ENCODE results near the gene TM4SF4. TPM values are rescaled to one million over a fixed set of nuclear protein-coding genes. Genes with fewer than 3 reads are reported as not detected.

The TM4SF4 gene
- total and polyA plus RNA-seq, 2 of the 8 experiments (the other 6 are each of a cell fraction or from before 2014, with no cell fraction given), result not detected

- no peak overlapping the region for H3K56ac ChIP-seq (replicated peaks; ENCODE audit: insufficient read length, low read depth, low read length)
- no peaks in the 10 kb centered on the region for H3K79me1 ChIP-seq (ENCODE audit: low read depth, low read length)
- no peaks in the 10 kb centered on the region for H3K9me3 ChIP-seq (ENCODE audit: insufficient read depth in 2 of 2, low read depth in 1 of 2, low read length in 1 of 2)
- H3K9ac ChIP-seq (replicated peaks in 1 of 4; ENCODE audit: extremely low read depth in 1 of 4, low read depth in 3 of 4, low read length in 3 of 4), result no peak overlapping the region
- H2BK15ac ChIP-seq (ENCODE audit: low read length), result no peak overlapping the region
- H3K14ac ChIP-seq (ENCODE audit: insufficient read length), result no peak overlapping the region
- H3K36me3 ChIP-seq (ENCODE audit: control insufficient read depth in 2 of 4, insufficient read depth in 4 of 4, low read length in 3 of 4), result no peaks in the 10 kb centered on the region; a peak in 1 of 8 replicates
- POLR2A ChIA-PET (ENCODE audit: partially characterized antibody), result no interaction called here
- H3K4ac ChIP-seq (replicated peaks; ENCODE audit: insufficient read length, low read depth, low read length), result no peak overlapping the region
- whole genome bisulfite sequencing, 2 experiments (ENCODE audit: extremely low coverage in 1 of 2, insufficient coverage in 1 of 2, insufficient read length in 1 of 2, insufficient replicate concordance in 2 of 2, low coverage in 1 of 2, low lambda C conversion rate in 2 of 2, missing lambda C conversion rate in 1 of 2), result 83% methylated on average over 14 of the region's 14 CpGs; no CpG with 5 or more reads in 1 of the 2 experiments
- H3K23ac ChIP-seq (ENCODE audit: insufficient read length), result no peak overlapping the region
- no peaks in the 10 kb centered on the region for H3K23me2 ChIP-seq (ENCODE audit: low read depth, low read length)
- no peak for FAIRE-seq
- H3K4me3 ChIP-seq (ENCODE audit: extremely low read depth in 1 of 4, insufficient read depth in 2 of 4, low read depth in 3 of 4, low read length in 4 of 4), result no peak overlapping the region
- H3K4me2 ChIP-seq (ENCODE audit: insufficient read depth in 1 of 2, low read depth in 2 of 2, low read length in 2 of 2), result 0 out of 4 replicates have a peak overlapping the region, but pooled peaks of 1 of the 2 experiments have one; percentile 10
- H4K91ac ChIP-seq (replicated peaks; ENCODE audit: insufficient read length, low read length), result no peak overlapping the region
- H3K4me1 ChIP-seq (replicated peaks in 1 of 4; ENCODE audit: control insufficient read depth in 3 of 4, insufficient read depth in 4 of 4, low read length in 3 of 4), result no peaks in the 10 kb centered on the region
- no peaks in the 10 kb centered on the region for H4K20me1 ChIP-seq (replicated peaks in 1 of 2; ENCODE audit: control insufficient read depth in 1 of 2, insufficient read depth in 2 of 2, low read length in 2 of 2)
- peak overlapping the region; percentile 41; the same call in 1 of the 2 replicates for H2BK20ac ChIP-seq (ENCODE audit: low read length)
- no peak overlapping the region for H4K5ac ChIP-seq (ENCODE audit: insufficient read length, low read depth, low read length)
- no peak overlapping the region for H2BK120ac ChIP-seq (replicated peaks; ENCODE audit: low read depth, low read length)
- no peaks in the 10 kb centered on the region for H3K79me2 ChIP-seq (ENCODE audit: control insufficient read depth in 1 of 2, insufficient read depth in 2 of 2, low read length in 2 of 2)
- no peak overlapping the region; the same call in 1 of the 2 replicates for H3K18ac ChIP-seq (ENCODE audit: extremely low read depth, low read length)
- H3K27me3 ChIP-seq (replicated peaks in 1 of 4; ENCODE audit: control insufficient read depth in 3 of 4, extremely low read depth in 1 of 4, insufficient read depth in 3 of 4, low read length in 3 of 4), result no peaks in the 10 kb centered on the region
- no peak overlapping the region for H2BK5ac ChIP-seq (ENCODE audit: low read depth, low read length)
- CTCF ChIA-PET (ENCODE audit: partially characterized antibody), result interaction anchor here (0.7 to 7.1 kb wide), 9 partner anchors 13 to 429 kb away, joined by 3 to 41 read pairs (median 3); no protein-coding TSS in a partner anchor
- H2AFZ ChIP-seq (ENCODE audit: low read length), result peak overlapping the region; percentile 81
- no peak overlapping the region for H4K8ac ChIP-seq (ENCODE audit: extremely low read depth, insufficient read depth, low read length)
- H2AK5ac ChIP-seq (ENCODE audit: low read depth, low read length), result no peak overlapping the region
- no peak overlapping the region for H2BK12ac ChIP-seq (ENCODE audit: low read depth, low read length)
- H3K27ac ChIP-seq (ENCODE audit: low read depth, low read length), result no peak overlapping the region
- DNase-seq (ENCODE audit: low read depth in 1 of 2, low spot score in 2 of 2), result no peak
- no peak for TF ChIP-seq HDAC6 (IDR thresholded peaks at IDR 0.05; ENCODE audit: low read depth, low read length)
- no peak; the same call in 1 of the 2 replicates for TF ChIP-seq SIX5 (IDR thresholded peaks at IDR 0.05; ENCODE audit: low read depth, low read length)
- TF ChIP-seq TAF7 (optimal IDR thresholded peaks at IDR 0.05; ENCODE audit: borderline replicate concordance, low read depth, low read length), result no peak
- no peak for TF ChIP-seq SP4 (IDR thresholded peaks at IDR 0.05; ENCODE audit: low read length)
- TF ChIP-seq SRF (IDR thresholded peaks at IDR 0.05; ENCODE audit: low read depth, low read length), result no peak
- no peak for TF ChIP-seq SUZ12 (IDR thresholded peaks at IDR 0.05; ENCODE audit: low read length)
- no peak for TF ChIP-seq CHD1 (IDR thresholded peaks at IDR 0.05; ENCODE audit: low read depth, low read length)
- no peak for TF ChIP-seq TEAD4 (IDR thresholded peaks at IDR 0.05; ENCODE audit: low read depth, low read length)
- no peak for TF ChIP-seq KDM1A (IDR thresholded peaks at IDR 0.05; ENCODE audit: borderline replicate concordance, low read length)
- no peak for TF ChIP-seq BCL11A (IDR thresholded peaks at IDR 0.05; ENCODE audit: low read depth in 2 of 2, low read length in 2 of 2)
These were observed 33.2 kb downstream of the TM4SF4 start for GRCh38 chr3:149507491-149508324.

Measured in H1 (cell line).